Chondrocyte (in vitro differentiated cells): ENCODE data around the gene UBASH3B. TPM values are rescaled to one million over a fixed set of nuclear protein-coding genes. Genes with fewer than 3 reads are reported as not detected.

Experiments used
- DNase-seq: peaks from one replicate; pipeline ENCODE4 v3.0.0; 2021; ENCODE audit warnings: mixed read lengths, low spot score
- H3K27ac Mint-ChIP-seq: one replicate; pipeline ENCODE4 v1.8.0; 2021; ENCODE audit warnings: mild to moderate bottlenecking, moderate library complexity, mixed read lengths; ENCODE audit not compliant: unreplicated experiment
- H3K27me3 Mint-ChIP-seq: 2 replicates; pipeline ENCODE4 v1.8.0; 2021; ENCODE audit warnings: low read depth, mixed read lengths
- H3K36me3 Mint-ChIP-seq: 2 replicates; pipeline ENCODE4 v1.8.0; 2021; ENCODE audit warnings: low read depth, mixed read lengths
- H3K4me1 Mint-ChIP-seq: 2 replicates; pipeline ENCODE4 v1.8.0; 2021; ENCODE audit warnings: low read depth, mild to moderate bottlenecking, mixed read lengths
- H3K4me3 Mint-ChIP-seq: one replicate; pipeline ENCODE4 v1.8.0; 2021; ENCODE audit warnings: mild to moderate bottlenecking, moderate library complexity, mixed read lengths; ENCODE audit not compliant: unreplicated experiment
- H3K9me3 Mint-ChIP-seq: 2 replicates; pipeline ENCODE4 v1.8.0; 2021; ENCODE audit warnings: low read depth, mixed read lengths
- CTCF ChIP-seq: fragments of 200-600 bp; sonication (generic); IDR thresholded peaks from 2 replicates; pipeline ENCODE4 v1.5.0; 2021; ENCODE audit warnings: antibody characterized with exemption, mild to moderate bottlenecking, moderate library complexity
- total RNA-seq: library from RNA; stranded (reverse); gene quantifications from 3 replicates; pipeline ENCODE4 v1.2.1, GENCODE V29; 2021

The UBASH3B gene
- total RNA-seq, 1 donor from 2014 or later, result 14.4 TPM

GRCh38 chr11:122671400-122671891 is 15.9 kb downstream of the UBASH3B start:
- Mint-ChIP-seq H3K27ac (peak overlapping the region; percentile 60), H3K4me1 (peaks cover 41% of the 10 kb centered on the region), H3K4me3 (no peak overlapping the region), H3K27me3 (no peaks in the 10 kb centered on the region), H3K36me3 (peaks cover 5% of the 10 kb centered on the region), H3K9me3 (peaks cover 10% of the 10 kb centered on the region)
- DNase-seq, result no peak
- TF ChIP-seq CTCF, result peak; percentile 31

DNA sequence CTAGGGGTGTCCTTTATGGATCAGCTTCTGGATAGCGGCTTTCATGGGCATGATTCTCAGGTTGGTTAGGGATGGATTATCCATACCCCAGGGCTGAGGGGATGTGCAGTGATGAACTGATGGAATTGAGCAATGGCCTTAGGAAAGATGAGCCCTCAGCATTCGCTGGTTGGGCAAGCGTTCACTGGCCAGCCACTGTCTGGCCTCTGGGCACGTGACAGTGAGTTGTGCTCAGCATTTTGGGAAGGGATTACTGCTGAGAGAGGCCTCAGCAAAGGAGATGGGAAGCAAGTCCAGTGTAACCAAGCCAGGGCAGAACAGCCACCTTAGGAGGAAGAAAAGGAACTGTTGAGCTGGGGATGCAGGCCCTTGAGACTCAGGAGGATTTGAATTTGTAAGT is 17.4 kb downstream of the UBASH3B start:
- no peaks in the 10 kb centered on the region for H3K27me3 Mint-ChIP-seq
- no peak overlapping the region for H3K4me3 Mint-ChIP-seq
- H3K36me3 Mint-ChIP-seq, result peaks cover 5% of the 10 kb centered on the region
- DNase-seq, result no peak
- H3K27ac Mint-ChIP-seq, result no peak overlapping the region
- H3K9me3 Mint-ChIP-seq, result peaks cover 10% of the 10 kb centered on the region
- peaks cover 41% of the 10 kb centered on the region for H3K4me1 Mint-ChIP-seq
- no peak for TF ChIP-seq CTCF

DNA sequence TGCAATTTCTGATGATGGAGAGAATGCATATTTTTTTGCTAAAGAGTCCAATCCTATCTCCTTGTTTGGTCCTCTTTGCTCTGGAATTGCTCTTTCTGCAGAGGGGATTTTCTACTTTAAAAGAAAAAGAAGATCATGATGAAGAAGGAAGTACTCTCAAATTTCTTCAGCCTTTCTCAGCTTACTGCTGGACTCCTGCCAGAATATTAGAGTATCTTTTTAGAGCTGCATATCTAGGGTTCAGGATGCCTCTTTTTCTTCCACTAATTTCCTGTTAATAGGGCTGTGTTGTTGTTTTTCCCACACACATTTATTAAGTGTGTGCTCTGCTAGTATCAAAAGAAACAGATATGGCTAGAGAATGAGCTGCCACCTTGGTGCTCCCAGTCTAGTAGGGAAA is 18.2 kb downstream of the UBASH3B start:
- TF ChIP-seq CTCF, result no peak

GRCh38 chr11:122676638-122677037 is 21.1 kb downstream of the UBASH3B start:
- Mint-ChIP-seq H3K36me3 (no peaks in the 10 kb centered on the region), H3K9me3 (no peaks in the 10 kb centered on the region), H3K27ac (no peak overlapping the region), H3K27me3 (no peaks in the 10 kb centered on the region), H3K4me1 (peaks cover 30% of the 10 kb centered on the region), H3K4me3 (no peak overlapping the region)
- no peak for DNase-seq
- TF ChIP-seq CTCF, result no peak

More for the DNA sequence above, 18.2 kb downstream of the UBASH3B start:
- Mint-ChIP-seq H3K4me3 (no peak overlapping the region), H3K4me1 (peaks cover 35% of the 10 kb centered on the region), H3K27me3 (no peaks in the 10 kb centered on the region), H3K27ac (no peak overlapping the region), H3K36me3 (peaks cover 5% of the 10 kb centered on the region), H3K9me3 (peaks cover 10% of the 10 kb centered on the region)
- DNase-seq, result no peak

DNA sequence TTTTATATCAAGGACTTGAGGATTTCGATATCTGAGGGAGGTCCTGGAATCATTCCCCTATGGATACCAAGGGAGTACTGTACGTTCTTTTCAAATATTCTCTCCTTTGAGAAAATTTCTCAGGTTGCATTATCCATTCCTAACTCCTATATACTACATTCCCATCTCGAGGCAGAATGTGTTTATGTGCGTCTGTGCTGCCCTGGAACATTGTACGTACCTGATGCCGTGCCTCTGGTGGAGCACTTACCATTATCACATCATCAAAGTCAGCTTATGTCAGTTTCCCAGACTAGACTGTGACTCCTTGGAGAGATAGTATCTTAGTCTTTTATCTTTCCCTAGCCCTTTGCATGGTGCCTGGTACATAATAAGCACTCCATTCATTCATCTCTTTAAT is 21.7 kb downstream of the UBASH3B start:
- no peak for DNase-seq
- H3K4me1 Mint-ChIP-seq, result peaks cover 31% of the 10 kb centered on the region
- H3K9me3 Mint-ChIP-seq, result no peaks in the 10 kb centered on the region
- no peaks in the 10 kb centered on the region for H3K27me3 Mint-ChIP-seq
- no peaks in the 10 kb centered on the region for H3K36me3 Mint-ChIP-seq
- H3K27ac Mint-ChIP-seq, result no peak overlapping the region
- no peak overlapping the region for H3K4me3 Mint-ChIP-seq
- TF ChIP-seq CTCF, result no peak
